ENCODE results near the gene BMPER. TPM values are rescaled to one million over a fixed set of nuclear protein-coding genes. Genes with fewer than 3 reads are reported as not detected.

Gene BMPER
- total and polyA plus RNA-seq, 2 experiments from 2014 or later, result 40.5 to 97.3 TPM

GRCh38 chr7:34096198-34096651 lies 190.9 kb downstream of the BMPER start:
- Histone ChIP-seq H3K4me2 (ENCODE audit: unreplicated experiment) (peak overlapping the region; percentile 66), H3K4me3 (peak overlapping the region; percentile 31), H2AFZ (no peak overlapping the region), H3K4me1 (ENCODE audit: insufficient read depth) (peaks cover 26% of the 10 kb centered on the region), H3K9ac (peak overlapping the region; percentile 10; the same call in 1 of the 2 replicates), H3K9me2 (ENCODE audit: insufficient read depth) (no peaks in the 10 kb centered on the region), H3K36me3 (ENCODE audit: low read depth) (peaks cover 18% of the 10 kb centered on the region), H3K27ac (peak overlapping the region; percentile 71), H3K9me3 (ENCODE audit: low read depth) (no peaks in the 10 kb centered on the region), H3K79me2 (ENCODE audit: insufficient read depth) (peaks cover 6% of the 10 kb centered on the region), H3K27me3 (replicated peaks; ENCODE audit: insufficient read depth) (no peaks in the 10 kb centered on the region), H4K20me1 (ENCODE audit: insufficient read depth) (no peaks in the 10 kb centered on the region), H3F3A (ENCODE audit: insufficient read depth) (peaks cover 35% of the 10 kb centered on the region)
- DNase-seq, result peak; percentile 94
- in situ Hi-C loops (cut with MboI), result no loop called here
- WGBS, 2 experiments (ENCODE audit: low coverage in 1 of 2, low lambda C conversion rate in 2 of 2, missing lambda C conversion rate in 2 of 2), result 0% methylated on average over 4 of the region's 4 CpGs
- no peak for TF ChIP-seq EZH2 (IDR thresholded peaks at IDR 0.05; ENCODE audit: insufficient read depth, poor library complexity, severe bottlenecking)
- no peak for TF ChIP-seq EZH2phosphoT487 (IDR thresholded peaks at IDR 0.05; ENCODE audit: insufficient read depth, low read depth)

- Histone ChIP-seq H3K9me2 (ENCODE audit: insufficient read depth) (no peaks in the 10 kb centered on the region), H3K9me3 (ENCODE audit: low read depth) (no peaks in the 10 kb centered on the region), H2AFZ (no peak overlapping the region), H3K36me3 (ENCODE audit: low read depth) (peaks cover 21% of the 10 kb centered on the region), H3K4me2 (ENCODE audit: unreplicated experiment) (peak overlapping the region; percentile 66), H3K27ac (peak overlapping the region; percentile 71), H4K20me1 (ENCODE audit: insufficient read depth) (no peaks in the 10 kb centered on the region), H3K27me3 (replicated peaks; ENCODE audit: insufficient read depth) (no peaks in the 10 kb centered on the region), H3K9ac (peak overlapping the region; percentile 10; the same call in 1 of the 2 replicates), H3K4me1 (ENCODE audit: insufficient read depth) (peaks cover 26% of the 10 kb centered on the region), H3K4me3 (peak overlapping the region; percentile 31), H3K79me2 (ENCODE audit: insufficient read depth) (peaks cover 6% of the 10 kb centered on the region), H3F3A (ENCODE audit: insufficient read depth) (peaks cover 31% of the 10 kb centered on the region)
- peak; percentile 30 for DNase-seq
- TF ChIP-seq EZH2phosphoT487 (IDR thresholded peaks at IDR 0.05; ENCODE audit: insufficient read depth, low read depth), result no peak
- TF ChIP-seq EZH2 (IDR thresholded peaks at IDR 0.05; ENCODE audit: insufficient read depth, poor library complexity, severe bottlenecking), result no peak
- in situ Hi-C loops (cut with MboI), result no loop called here
- 62 to 72% methylated on average over 2 of the region's 2 CpGs for WGBS, 2 experiments (ENCODE audit: low coverage in 1 of 2, low lambda C conversion rate in 2 of 2, missing lambda C conversion rate in 2 of 2)
These were observed 191.4 kb downstream of the BMPER start for GRCh38 chr7:34096777-34097176.

- no peak overlapping the region for H3K4me2 ChIP-seq (ENCODE audit: unreplicated experiment)
- H3K27me3 ChIP-seq (replicated peaks; ENCODE audit: insufficient read depth), result no peaks in the 10 kb centered on the region
- peaks cover 18% of the 10 kb centered on the region for H3K4me1 ChIP-seq (ENCODE audit: insufficient read depth)
- H3K27ac ChIP-seq, result no peak overlapping the region
- H3K9ac ChIP-seq, result no peak overlapping the region
- DNase-seq, result no peak
- peaks cover 28% of the 10 kb centered on the region for H3F3A ChIP-seq (ENCODE audit: insufficient read depth)
- no peaks in the 10 kb centered on the region for H3K9me2 ChIP-seq (ENCODE audit: insufficient read depth)
- 57 to 66% methylated on average over 4 of the region's 4 CpGs for WGBS, 2 experiments (ENCODE audit: low coverage in 1 of 2, low lambda C conversion rate in 2 of 2, missing lambda C conversion rate in 2 of 2)
- no peak for TF ChIP-seq EZH2 (IDR thresholded peaks at IDR 0.05; ENCODE audit: insufficient read depth, poor library complexity, severe bottlenecking)
- TF ChIP-seq EZH2phosphoT487 (IDR thresholded peaks at IDR 0.05; ENCODE audit: insufficient read depth, low read depth), result no peak
- in situ Hi-C loops (cut with MboI), result no loop called here
- peaks cover 19% of the 10 kb centered on the region for H3K36me3 ChIP-seq (ENCODE audit: low read depth)
- H3K4me3 ChIP-seq, result no peak overlapping the region
- no peaks in the 10 kb centered on the region for H4K20me1 ChIP-seq (ENCODE audit: insufficient read depth)
- H3K79me2 ChIP-seq (ENCODE audit: insufficient read depth), result peaks cover 19% of the 10 kb centered on the region
- no peaks in the 10 kb centered on the region for H3K9me3 ChIP-seq (ENCODE audit: low read depth)
- no peak overlapping the region for H2AFZ ChIP-seq
These were observed 195.3 kb downstream of the BMPER start for GRCh38 chr7:34100661-34101060.

GRCh38 chr7:34104115-34104514 lies 198.8 kb downstream of the BMPER start:
- peaks cover 18% of the 10 kb centered on the region for H3K79me2 ChIP-seq (ENCODE audit: insufficient read depth)
- no peak overlapping the region for H2AFZ ChIP-seq
- H3K4me3 ChIP-seq, result no peak overlapping the region
- H3K9ac ChIP-seq, result no peak overlapping the region
- H3K9me2 ChIP-seq (ENCODE audit: insufficient read depth), result no peaks in the 10 kb centered on the region
- peaks cover 16% of the 10 kb centered on the region for H3K36me3 ChIP-seq (ENCODE audit: low read depth)
- no peak for DNase-seq
- WGBS, 2 experiments (ENCODE audit: low coverage in 1 of 2, low lambda C conversion rate in 2 of 2, missing lambda C conversion rate in 2 of 2), result 98 to 99% methylated on average over 6 of the region's 6 CpGs
- TF ChIP-seq EZH2 (IDR thresholded peaks at IDR 0.05; ENCODE audit: insufficient read depth, poor library complexity, severe bottlenecking) (no peak), EZH2phosphoT487 (IDR thresholded peaks at IDR 0.05; ENCODE audit: insufficient read depth, low read depth) (no peak)
- no peak overlapping the region for H3K4me2 ChIP-seq (ENCODE audit: unreplicated experiment)
- H3K9me3 ChIP-seq (ENCODE audit: low read depth), result no peaks in the 10 kb centered on the region
- in situ Hi-C loops (cut with MboI), result no loop called here
- H3K4me1 ChIP-seq (ENCODE audit: insufficient read depth), result peaks cover 26% of the 10 kb centered on the region
- H3K27ac ChIP-seq, result no peak overlapping the region
- H3F3A ChIP-seq (ENCODE audit: insufficient read depth), result peaks cover 30% of the 10 kb centered on the region
- no peaks in the 10 kb centered on the region for H3K27me3 ChIP-seq (replicated peaks; ENCODE audit: insufficient read depth)
- no peaks in the 10 kb centered on the region for H4K20me1 ChIP-seq (ENCODE audit: insufficient read depth)
